ENCODE results near the gene SH2D3A.

The SH2D3A gene

GRCh38 chr19:6744381-6745301 lies 22.6 kb downstream of the SH2D3A start:
- H2AFZ ChIP-seq (ENCODE audit: low read depth) = no peak overlapping the region
- 0 out of 2 replicates have a peak, but pooled peaks cover 4% of the 10 kb centered on the region for H3K36me3 ChIP-seq (ENCODE audit: insufficient read depth)
- no peak overlapping the region for H3K4me2 ChIP-seq
- H4K20me1 ChIP-seq (ENCODE audit: insufficient read depth) = no peaks in the 10 kb centered on the region
- TF ChIP-seq, protein P1, sequence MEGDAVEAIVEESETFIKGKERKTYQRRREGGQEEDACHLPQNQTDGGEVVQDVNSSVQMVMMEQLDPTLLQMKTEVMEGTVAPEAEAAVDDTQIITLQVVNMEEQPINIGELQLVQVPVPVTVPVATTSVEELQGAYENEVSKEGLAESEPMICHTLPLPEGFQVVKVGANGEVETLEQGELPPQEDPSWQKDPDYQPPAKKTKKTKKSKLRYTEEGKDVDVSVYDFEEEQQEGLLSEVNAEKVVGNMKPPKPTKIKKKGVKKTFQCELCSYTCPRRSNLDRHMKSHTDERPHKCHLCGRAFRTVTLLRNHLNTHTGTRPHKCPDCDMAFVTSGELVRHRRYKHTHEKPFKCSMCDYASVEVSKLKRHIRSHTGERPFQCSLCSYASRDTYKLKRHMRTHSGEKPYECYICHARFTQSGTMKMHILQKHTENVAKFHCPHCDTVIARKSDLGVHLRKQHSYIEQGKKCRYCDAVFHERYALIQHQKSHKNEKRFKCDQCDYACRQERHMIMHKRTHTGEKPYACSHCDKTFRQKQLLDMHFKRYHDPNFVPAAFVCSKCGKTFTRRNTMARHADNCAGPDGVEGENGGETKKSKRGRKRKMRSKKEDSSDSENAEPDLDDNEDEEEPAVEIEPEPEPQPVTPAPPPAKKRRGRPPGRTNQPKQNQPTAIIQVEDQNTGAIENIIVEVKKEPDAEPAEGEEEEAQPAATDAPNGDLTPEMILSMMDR (conservative IDR thresholded peaks at IDR 0.05; ENCODE audit: low read depth, low read length) = no peak
- no peaks in the 10 kb centered on the region for H3K27me3 ChIP-seq (ENCODE audit: insufficient read depth, low read depth)
- H3K4me3 ChIP-seq (IDR thresholded peaks at IDR 0.05; ENCODE audit: insufficient read depth, low read depth, low read length) = no peak overlapping the region
- peaks cover 9% of the 10 kb centered on the region for H3K4me1 ChIP-seq (ENCODE audit: low read depth, poor library complexity, severe bottlenecking)
- H3K27ac ChIP-seq = no peak overlapping the region
- H3K79me2 ChIP-seq (ENCODE audit: insufficient read depth, low read depth) = peaks cover 3% of the 10 kb centered on the region; the same call in 1 of the 2 replicates
- H3K9ac ChIP-seq = no peak overlapping the region

DNA sequence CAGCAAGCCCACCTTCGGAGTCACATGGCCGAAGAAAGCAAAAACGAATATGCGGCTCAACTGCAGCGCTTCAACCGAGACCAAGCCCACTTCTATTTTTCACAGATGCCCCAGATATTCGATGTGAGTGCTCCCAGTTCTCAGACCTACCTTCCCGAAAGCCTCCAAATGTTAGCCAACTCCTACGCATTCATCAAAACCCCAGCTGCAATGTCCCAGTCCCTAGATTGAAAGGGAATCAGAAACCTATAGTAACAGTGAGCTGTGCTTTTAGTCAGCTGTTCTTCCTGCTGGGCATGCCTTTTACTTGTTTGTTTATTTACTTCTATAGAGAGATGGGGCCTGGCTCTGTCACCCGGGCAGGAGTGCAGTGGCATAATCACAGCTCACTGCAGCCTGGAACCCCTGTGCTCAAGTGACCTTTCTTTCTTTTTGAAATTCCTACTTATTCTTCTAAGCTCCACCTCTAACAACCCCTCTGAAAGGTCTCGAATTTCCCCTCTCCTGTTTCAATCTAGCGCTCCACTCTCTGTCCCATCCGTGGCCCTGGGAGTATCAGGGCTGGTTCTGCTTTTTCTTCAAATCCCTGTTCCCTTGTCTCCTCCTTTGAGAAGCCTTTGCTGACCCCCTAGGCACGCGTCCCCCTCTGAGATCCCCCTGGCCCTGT lies 23.4 kb downstream of the SH2D3A start:
- Histone ChIP-seq H3K9ac (no peak overlapping the region), H3K27me3 (ENCODE audit: insufficient read depth, low read depth) (no peaks in the 10 kb centered on the region), H3K79me2 (ENCODE audit: insufficient read depth, low read depth) (peaks cover 3% of the 10 kb centered on the region; the same call in 1 of the 2 replicates), H2AFZ (ENCODE audit: low read depth) (no peak overlapping the region), H3K36me3 (ENCODE audit: insufficient read depth) (0 out of 2 replicates have a peak, but pooled peaks cover 4% of the 10 kb centered on the region), H3K27ac (no peak overlapping the region), H3K4me2 (no peak overlapping the region), H3K4me1 (ENCODE audit: low read depth, poor library complexity, severe bottlenecking) (peaks cover 13% of the 10 kb centered on the region), H4K20me1 (ENCODE audit: insufficient read depth) (no peaks in the 10 kb centered on the region), H3K4me3 (IDR thresholded peaks at IDR 0.05; ENCODE audit: insufficient read depth, low read depth, low read length) (no peak overlapping the region)
- TF ChIP-seq, protein P1 (conservative IDR thresholded peaks at IDR 0.05; ENCODE audit: low read depth, low read length) = no peak

DNA sequence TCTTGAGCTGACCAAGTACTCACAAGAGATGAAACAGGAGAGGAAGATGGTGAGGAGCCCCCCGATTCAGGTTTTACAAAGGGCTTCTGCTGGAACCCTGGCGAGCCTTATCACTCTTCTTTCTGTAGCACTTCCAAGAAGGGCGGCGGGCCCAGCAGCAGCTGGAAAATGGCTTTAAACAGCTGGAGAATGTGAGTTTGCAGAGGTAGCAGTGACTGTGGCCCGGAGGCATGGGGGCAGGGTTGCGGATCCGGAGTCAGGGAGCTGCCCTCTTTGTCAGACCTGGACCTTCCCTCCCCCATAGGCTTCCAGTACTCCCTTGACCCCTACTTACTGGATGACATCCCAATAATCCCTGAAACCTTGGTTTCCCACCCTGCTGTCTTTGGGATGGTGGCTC lies 24.2 kb downstream of the SH2D3A start:
- no peak overlapping the region for H3K27ac ChIP-seq
- TF ChIP-seq, protein P1 (conservative IDR thresholded peaks at IDR 0.05; ENCODE audit: low read depth, low read length) = no peak
- no peak overlapping the region for H3K4me3 ChIP-seq (IDR thresholded peaks at IDR 0.05; ENCODE audit: insufficient read depth, low read depth, low read length)
- no peak overlapping the region for H3K4me2 ChIP-seq
- H2AFZ ChIP-seq (ENCODE audit: low read depth) = no peak overlapping the region
- no peak overlapping the region for H3K9ac ChIP-seq
- peaks cover 21% of the 10 kb centered on the region for H3K4me1 ChIP-seq (ENCODE audit: low read depth, poor library complexity, severe bottlenecking)
- no peaks in the 10 kb centered on the region for H3K27me3 ChIP-seq (ENCODE audit: insufficient read depth, low read depth)
- H3K36me3 ChIP-seq (ENCODE audit: insufficient read depth) = 0 out of 2 replicates have a peak, but pooled peaks cover 4% of the 10 kb centered on the region
- H3K79me2 ChIP-seq (ENCODE audit: insufficient read depth, low read depth) = peaks cover 3% of the 10 kb centered on the region; the same call in 1 of the 2 replicates
- H4K20me1 ChIP-seq (ENCODE audit: insufficient read depth) = no peaks in the 10 kb centered on the region

DNA sequence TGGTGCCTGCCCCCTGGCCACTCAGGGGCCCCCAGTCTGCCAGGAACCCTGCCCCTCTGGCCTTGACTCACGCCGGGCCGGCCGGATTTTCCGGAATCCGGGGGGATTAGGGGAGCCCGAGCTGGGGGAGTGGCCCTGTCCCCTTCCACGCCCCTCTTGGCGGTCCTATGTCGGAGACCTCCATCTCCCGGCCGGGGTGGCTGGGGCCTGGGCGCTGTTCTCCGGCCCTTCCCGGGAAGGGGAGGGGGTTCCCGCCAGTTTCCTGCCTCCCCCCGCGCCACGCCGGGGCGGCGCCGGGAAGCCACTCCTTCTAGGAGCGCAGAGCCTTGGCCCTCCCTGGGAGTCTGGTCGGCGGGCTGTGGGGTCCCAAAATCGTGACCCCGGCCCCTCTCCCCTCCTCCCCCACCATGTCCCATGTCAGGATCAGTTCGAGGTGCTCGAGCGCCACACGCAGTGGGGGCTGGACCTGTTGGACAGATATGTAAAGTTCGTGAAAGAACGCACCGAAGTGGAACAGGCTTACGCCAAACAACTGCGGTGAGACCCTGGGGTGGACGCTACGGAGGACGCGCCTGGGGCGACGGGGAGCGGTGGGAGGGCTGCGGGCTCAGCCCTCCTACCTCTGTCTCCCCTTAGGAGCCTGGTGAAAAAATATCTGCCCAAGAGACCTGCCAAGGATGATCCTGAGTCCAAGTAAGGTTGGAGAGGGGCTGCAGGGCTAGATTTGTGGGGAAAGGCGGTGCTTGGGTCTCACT lies 26.5 kb downstream of the SH2D3A start:
- no peak overlapping the region for H3K27ac ChIP-seq
- H2AFZ ChIP-seq (ENCODE audit: low read depth) = peak overlapping the region; percentile 49
- H3K27me3 ChIP-seq (ENCODE audit: insufficient read depth, low read depth) = no peaks in the 10 kb centered on the region
- peak overlapping the region; percentile 96 for H3K4me2 ChIP-seq
- H3K79me2 ChIP-seq (ENCODE audit: insufficient read depth, low read depth) = peaks cover 3% of the 10 kb centered on the region; the same call in 1 of the 2 replicates
- H3K4me3 ChIP-seq (IDR thresholded peaks at IDR 0.05; ENCODE audit: insufficient read depth, low read depth, low read length) = no peak overlapping the region
- peaks cover 29% of the 10 kb centered on the region for H3K4me1 ChIP-seq (ENCODE audit: low read depth, poor library complexity, severe bottlenecking)
- TF ChIP-seq, protein P1 (conservative IDR thresholded peaks at IDR 0.05; ENCODE audit: low read depth, low read length) = no peak
- H3K36me3 ChIP-seq (ENCODE audit: insufficient read depth) = no peaks in the 10 kb centered on the region
- peak overlapping the region; percentile 62; the same call in 1 of the 2 replicates for H3K9ac ChIP-seq
- H4K20me1 ChIP-seq (ENCODE audit: insufficient read depth) = no peaks in the 10 kb centered on the region
